ENCODE results near the gene DHX35.

Gene DHX35

DNA sequence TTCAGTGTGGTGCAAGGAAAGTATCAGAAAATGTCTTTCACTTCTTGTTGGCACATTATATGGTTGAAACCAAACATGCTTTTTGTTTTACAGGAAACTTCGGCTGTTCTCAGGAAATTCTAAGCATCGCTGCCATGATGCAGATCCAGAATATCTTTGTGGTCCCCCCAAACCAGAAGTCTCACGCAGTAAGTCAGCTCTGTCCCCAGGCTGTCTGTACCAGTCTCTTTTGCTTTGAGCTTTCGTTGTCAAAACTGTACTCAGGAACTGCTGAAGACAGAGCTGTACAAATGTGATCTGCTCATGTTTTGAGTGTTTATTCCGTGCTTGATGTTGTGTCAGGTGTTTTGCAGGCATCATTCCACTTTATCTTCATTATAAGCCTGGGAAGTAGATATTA is 59.6 kb downstream of the DHX35 start:
- Histone ChIP-seq H3K4me3 (ENCODE audit: low read length) (no peak overlapping the region), H3K9me3 (ENCODE audit: low read length) (peaks cover 7% of the 10 kb centered on the region), H3K36me3 (ENCODE audit: insufficient read depth, low read length) (peaks cover 76% of the 10 kb centered on the region), H3K4me1 (ENCODE audit: insufficient read depth, low read length) (no peaks in the 10 kb centered on the region), H2AFZ (ENCODE audit: low read depth, low read length) (no peak overlapping the region), H3K27me3 (ENCODE audit: insufficient read depth, low read length) (no peaks in the 10 kb centered on the region)

DNA sequence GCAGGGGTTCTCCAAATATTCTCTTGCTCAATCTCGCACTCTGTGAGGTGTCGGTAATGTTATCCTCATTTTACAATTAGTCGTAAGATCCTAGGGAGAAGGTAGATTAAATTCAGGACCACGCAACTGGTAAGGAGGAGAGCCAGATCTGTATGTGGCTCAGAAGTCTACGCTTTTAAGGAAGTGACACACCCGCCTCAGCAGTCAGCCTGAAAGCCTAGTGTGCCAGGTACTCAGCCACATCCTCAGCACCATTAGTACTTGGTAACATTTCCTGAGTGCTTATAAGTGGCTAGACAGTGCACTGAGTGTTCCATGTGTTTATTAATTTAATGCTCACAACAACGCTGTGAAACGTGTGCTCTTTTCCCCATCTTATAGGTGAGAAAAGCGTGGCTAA is 63.7 kb downstream of the DHX35 start:
- peaks cover 5% of the 10 kb centered on the region for H3K4me1 ChIP-seq (ENCODE audit: insufficient read depth, low read length)
- no peaks in the 10 kb centered on the region for H3K9me3 ChIP-seq (ENCODE audit: low read length)
- no peak overlapping the region for H2AFZ ChIP-seq (ENCODE audit: low read depth, low read length)
- H3K27me3 ChIP-seq (ENCODE audit: insufficient read depth, low read length): no peaks in the 10 kb centered on the region
- no peak overlapping the region for H3K4me3 ChIP-seq (ENCODE audit: low read length)
- peaks cover 63% of the 10 kb centered on the region for H3K36me3 ChIP-seq (ENCODE audit: insufficient read depth, low read length)

DNA sequence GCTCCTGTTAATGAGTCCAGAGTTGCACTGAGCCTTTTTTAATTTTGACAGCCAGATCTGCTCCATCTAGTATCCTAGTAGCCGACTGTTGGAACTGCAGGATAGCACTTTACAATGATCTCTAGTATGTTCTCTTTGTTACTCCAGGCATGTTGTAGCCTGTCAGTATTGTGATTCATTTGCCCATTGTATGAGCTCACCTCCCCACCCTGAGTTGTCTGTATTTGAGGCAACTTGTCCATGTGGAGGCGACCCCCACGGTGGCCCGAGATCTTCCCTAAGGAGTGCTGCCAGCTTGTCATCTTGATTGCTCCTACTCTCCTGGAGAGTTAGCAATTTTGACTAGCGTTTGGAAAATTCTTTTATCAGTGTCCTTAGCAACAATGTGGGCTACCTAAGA is 67.2 kb downstream of the DHX35 start:
- Histone ChIP-seq H3K36me3 (ENCODE audit: insufficient read depth, low read length) (peaks cover 46% of the 10 kb centered on the region), H3K27me3 (ENCODE audit: insufficient read depth, low read length) (no peaks in the 10 kb centered on the region), H3K4me1 (ENCODE audit: insufficient read depth, low read length) (peaks cover 5% of the 10 kb centered on the region), H3K9me3 (ENCODE audit: low read length) (no peaks in the 10 kb centered on the region), H3K4me3 (ENCODE audit: low read length) (no peak overlapping the region), H2AFZ (ENCODE audit: low read depth, low read length) (no peak overlapping the region)

DNA sequence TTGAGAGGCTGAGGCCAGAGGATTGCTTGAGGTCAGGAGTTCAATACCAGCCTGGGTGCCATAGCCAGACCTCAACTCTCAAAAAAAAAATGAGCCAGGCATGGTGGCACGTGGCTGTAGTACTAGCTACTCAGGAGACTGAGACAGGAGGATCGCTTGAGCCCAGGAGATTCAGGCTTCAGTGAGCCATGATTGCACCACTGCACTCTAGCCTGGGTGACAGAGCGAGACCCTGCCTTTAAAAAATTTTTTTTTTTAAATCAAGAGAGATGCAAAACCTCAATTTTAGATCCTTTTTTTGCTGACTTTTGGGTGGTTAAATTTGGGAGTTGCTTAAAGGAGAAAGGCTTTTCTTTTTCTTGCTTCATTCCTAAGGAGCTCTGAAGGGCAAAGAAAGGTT is 70.9 kb downstream of the DHX35 start:
- H3K27me3 ChIP-seq (ENCODE audit: insufficient read depth, low read length): no peaks in the 10 kb centered on the region
- H3K9me3 ChIP-seq (ENCODE audit: low read length): no peaks in the 10 kb centered on the region
- H3K36me3 ChIP-seq (ENCODE audit: insufficient read depth, low read length): peaks cover 44% of the 10 kb centered on the region
- no peak overlapping the region for H3K4me3 ChIP-seq (ENCODE audit: low read length)
- no peak overlapping the region for H2AFZ ChIP-seq (ENCODE audit: low read depth, low read length)
- peaks cover 5% of the 10 kb centered on the region for H3K4me1 ChIP-seq (ENCODE audit: insufficient read depth, low read length)

DNA sequence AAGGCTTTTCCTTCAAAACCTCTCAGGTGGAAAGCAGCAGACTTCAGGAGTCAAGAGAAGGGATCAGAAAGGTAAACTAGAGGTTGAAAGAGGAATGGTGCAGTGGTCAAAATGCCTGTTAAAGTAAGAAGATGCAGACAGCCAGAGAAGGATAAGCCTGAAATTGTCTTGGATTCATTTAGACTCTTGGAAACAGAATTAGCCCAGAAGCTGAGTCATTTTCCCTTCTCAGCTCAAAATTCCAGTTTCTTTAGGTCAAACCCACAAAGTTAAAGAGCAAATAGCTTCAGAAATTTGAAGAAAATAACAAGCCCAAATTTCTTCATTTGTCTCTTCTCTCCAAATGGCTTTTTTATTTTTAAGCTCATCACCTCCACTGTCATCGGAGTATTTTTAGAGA is 73.9 kb downstream of the DHX35 start:
- peaks cover 63% of the 10 kb centered on the region for H3K36me3 ChIP-seq (ENCODE audit: insufficient read depth, low read length)
- H3K9me3 ChIP-seq (ENCODE audit: low read length): no peaks in the 10 kb centered on the region
- no peak overlapping the region for H3K4me3 ChIP-seq (ENCODE audit: low read length)
- H2AFZ ChIP-seq (ENCODE audit: low read depth, low read length): no peak overlapping the region
- no peaks in the 10 kb centered on the region for H3K27me3 ChIP-seq (ENCODE audit: insufficient read depth, low read length)
- no peaks in the 10 kb centered on the region for H3K4me1 ChIP-seq (ENCODE audit: insufficient read depth, low read length)

DNA sequence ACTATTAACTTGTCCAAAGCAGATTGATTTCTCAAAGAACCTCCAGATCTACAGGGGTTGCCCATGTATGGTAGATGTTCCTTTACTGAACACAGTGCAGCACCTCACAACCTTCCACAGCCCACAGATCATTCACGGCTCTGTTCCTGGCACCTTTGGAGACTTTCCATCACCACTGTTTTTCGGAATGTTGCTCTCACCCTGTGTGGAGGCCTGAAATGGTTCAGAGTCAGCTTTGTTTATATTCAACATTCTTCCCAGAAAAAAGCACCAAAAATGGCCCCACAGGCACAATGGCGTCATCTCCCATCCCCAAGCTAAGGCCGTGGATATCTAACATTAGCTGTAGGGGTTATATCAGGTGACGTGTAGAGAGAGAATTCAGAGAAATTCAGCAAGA is 74.7 kb downstream of the DHX35 start:
- Histone ChIP-seq H3K27me3 (ENCODE audit: insufficient read depth, low read length) (no peaks in the 10 kb centered on the region), H3K36me3 (ENCODE audit: insufficient read depth, low read length) (peaks cover 65% of the 10 kb centered on the region), H3K9me3 (ENCODE audit: low read length) (no peaks in the 10 kb centered on the region), H3K4me1 (ENCODE audit: insufficient read depth, low read length) (no peaks in the 10 kb centered on the region), H2AFZ (ENCODE audit: low read depth, low read length) (no peak overlapping the region), H3K4me3 (ENCODE audit: low read length) (no peak overlapping the region)

DNA sequence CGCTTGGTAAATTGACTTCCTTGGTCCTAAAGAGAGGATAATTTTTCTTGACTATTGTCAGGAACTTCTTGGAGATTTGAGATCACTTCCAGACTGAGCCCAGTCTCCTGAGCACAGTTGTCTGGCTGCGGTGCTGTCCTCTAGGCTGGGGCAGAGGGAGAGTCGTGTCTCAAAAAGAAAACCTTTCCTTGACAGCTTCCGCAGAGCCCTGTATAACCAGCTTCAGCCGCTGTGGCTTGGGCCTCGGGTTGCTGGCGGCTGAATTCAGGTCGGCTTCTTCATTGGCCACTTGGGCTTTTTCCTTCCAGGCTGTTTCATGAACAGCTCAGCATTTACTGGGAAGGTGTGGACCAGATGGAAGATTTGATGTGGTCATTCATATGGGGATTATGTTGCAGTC is 75.9 kb downstream of the DHX35 start:
- Histone ChIP-seq H3K9me3 (ENCODE audit: low read length) (no peaks in the 10 kb centered on the region), H3K36me3 (ENCODE audit: insufficient read depth, low read length) (peaks cover 66% of the 10 kb centered on the region), H2AFZ (ENCODE audit: low read depth, low read length) (no peak overlapping the region), H3K4me1 (ENCODE audit: insufficient read depth, low read length) (no peaks in the 10 kb centered on the region), H3K27me3 (ENCODE audit: insufficient read depth, low read length) (no peaks in the 10 kb centered on the region), H3K4me3 (ENCODE audit: low read length) (no peak overlapping the region)

DNA sequence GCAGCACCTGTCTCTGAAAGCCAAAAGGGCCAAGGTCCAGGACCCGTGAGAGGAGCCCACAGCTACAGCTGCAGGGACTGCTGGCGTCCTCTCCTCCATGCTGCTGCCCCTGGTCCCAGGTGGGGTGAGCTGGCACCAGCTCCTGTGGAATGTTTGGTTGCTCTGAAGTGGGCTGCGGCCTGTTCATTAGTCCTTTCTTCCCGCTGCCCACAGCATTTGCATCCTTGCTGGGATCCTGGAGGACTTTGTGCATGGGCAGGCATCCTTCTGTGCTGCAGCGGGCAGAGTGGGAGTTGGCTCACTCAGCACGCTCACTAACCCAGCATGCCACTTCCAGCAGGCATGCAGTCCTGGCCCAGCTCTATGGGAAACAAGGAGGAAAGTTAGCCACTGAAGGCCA is 76.4 kb downstream of the DHX35 start:
- Histone ChIP-seq H3K4me3 (ENCODE audit: low read length) (no peak overlapping the region), H2AFZ (ENCODE audit: low read depth, low read length) (no peak overlapping the region), H3K9me3 (ENCODE audit: low read length) (no peaks in the 10 kb centered on the region), H3K4me1 (ENCODE audit: insufficient read depth, low read length) (no peaks in the 10 kb centered on the region), H3K27me3 (ENCODE audit: insufficient read depth, low read length) (no peaks in the 10 kb centered on the region), H3K36me3 (ENCODE audit: insufficient read depth, low read length) (peaks cover 69% of the 10 kb centered on the region)

DNA sequence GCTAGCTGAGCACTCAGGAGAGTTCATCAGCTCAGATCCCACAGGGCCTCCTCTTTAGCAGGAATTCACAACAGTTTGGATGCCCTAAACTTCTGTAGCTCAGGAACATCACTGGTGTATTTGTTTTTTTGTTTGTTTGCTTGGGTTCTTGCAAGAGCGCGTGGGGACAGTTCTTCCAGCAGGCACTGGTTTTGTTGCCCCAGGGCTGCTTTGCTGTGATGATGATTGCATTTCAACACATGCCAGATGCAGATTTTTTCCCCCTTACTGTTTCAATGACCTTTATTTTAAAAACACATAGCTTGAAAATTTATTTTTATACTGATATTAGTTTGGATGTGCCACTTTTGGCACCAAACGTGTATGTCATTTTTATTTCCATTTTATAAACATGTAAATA is 77.1 kb downstream of the DHX35 start:
- H3K27me3 ChIP-seq (ENCODE audit: insufficient read depth, low read length): no peaks in the 10 kb centered on the region
- no peak overlapping the region for H2AFZ ChIP-seq (ENCODE audit: low read depth, low read length)
- no peak overlapping the region for H3K4me3 ChIP-seq (ENCODE audit: low read length)
- H3K36me3 ChIP-seq (ENCODE audit: insufficient read depth, low read length): peaks cover 61% of the 10 kb centered on the region
- H3K4me1 ChIP-seq (ENCODE audit: insufficient read depth, low read length): no peaks in the 10 kb centered on the region
- no peaks in the 10 kb centered on the region for H3K9me3 ChIP-seq (ENCODE audit: low read length)

DNA sequence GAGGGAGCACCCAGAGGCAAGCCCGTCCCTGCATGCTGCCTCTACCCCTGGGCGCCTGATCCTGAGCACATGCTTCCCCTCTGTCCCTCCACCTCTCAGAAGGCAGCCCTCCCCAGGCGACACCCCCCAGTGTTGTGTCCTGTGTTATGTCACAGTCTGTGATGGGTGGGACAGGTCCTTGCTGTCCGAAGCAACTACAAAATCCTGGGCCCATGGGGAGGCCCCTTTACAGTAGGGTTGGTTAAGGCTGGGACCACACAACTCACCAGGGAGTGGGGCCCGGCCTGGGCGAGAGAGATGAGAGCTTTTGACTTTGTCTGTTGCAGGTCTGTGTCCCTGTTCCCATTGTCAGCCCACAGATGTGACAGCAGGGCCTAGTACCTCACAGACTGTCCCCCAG is 78.0 kb downstream of the DHX35 start:
- Histone ChIP-seq H3K9me3 (ENCODE audit: low read length) (no peaks in the 10 kb centered on the region), H2AFZ (ENCODE audit: low read depth, low read length) (no peak overlapping the region)

DNA sequence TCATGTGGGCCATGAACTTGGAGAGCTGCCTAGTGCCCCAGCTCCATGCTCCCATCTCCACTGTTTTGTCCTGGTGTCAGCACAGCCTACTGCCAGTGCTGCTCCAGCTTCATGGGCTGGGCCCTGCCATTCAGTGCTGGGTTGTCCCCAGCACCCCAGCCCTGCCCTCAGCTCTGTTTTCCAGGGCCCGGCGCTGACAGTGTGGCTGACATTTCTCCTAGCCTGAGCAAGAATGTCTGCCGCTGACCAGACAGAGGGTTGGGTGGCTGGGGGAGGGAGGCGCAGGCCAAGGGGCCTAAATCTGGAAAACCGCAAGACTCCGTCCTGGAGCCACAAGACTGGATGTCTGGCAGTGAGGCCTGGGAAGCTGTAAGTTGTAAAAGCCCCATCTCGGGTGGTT is 78.9 kb downstream of the DHX35 start:
- Histone ChIP-seq H3K36me3 (ENCODE audit: insufficient read depth, low read length) (peaks cover 49% of the 10 kb centered on the region), H3K27me3 (ENCODE audit: insufficient read depth, low read length) (no peaks in the 10 kb centered on the region), H2AFZ (ENCODE audit: low read depth, low read length) (no peak overlapping the region), H3K9me3 (ENCODE audit: low read length) (no peaks in the 10 kb centered on the region), H3K4me3 (ENCODE audit: low read length) (no peak overlapping the region), H3K4me1 (ENCODE audit: insufficient read depth, low read length) (no peaks in the 10 kb centered on the region)

More for the DNA sequence above, 78.0 kb downstream of the DHX35 start:
- Histone ChIP-seq H3K36me3 (ENCODE audit: insufficient read depth, low read length) (peaks cover 59% of the 10 kb centered on the region), H3K4me1 (ENCODE audit: insufficient read depth, low read length) (no peaks in the 10 kb centered on the region), H3K4me3 (ENCODE audit: low read length) (no peak overlapping the region), H3K27me3 (ENCODE audit: insufficient read depth, low read length) (no peaks in the 10 kb centered on the region)

DNA sequence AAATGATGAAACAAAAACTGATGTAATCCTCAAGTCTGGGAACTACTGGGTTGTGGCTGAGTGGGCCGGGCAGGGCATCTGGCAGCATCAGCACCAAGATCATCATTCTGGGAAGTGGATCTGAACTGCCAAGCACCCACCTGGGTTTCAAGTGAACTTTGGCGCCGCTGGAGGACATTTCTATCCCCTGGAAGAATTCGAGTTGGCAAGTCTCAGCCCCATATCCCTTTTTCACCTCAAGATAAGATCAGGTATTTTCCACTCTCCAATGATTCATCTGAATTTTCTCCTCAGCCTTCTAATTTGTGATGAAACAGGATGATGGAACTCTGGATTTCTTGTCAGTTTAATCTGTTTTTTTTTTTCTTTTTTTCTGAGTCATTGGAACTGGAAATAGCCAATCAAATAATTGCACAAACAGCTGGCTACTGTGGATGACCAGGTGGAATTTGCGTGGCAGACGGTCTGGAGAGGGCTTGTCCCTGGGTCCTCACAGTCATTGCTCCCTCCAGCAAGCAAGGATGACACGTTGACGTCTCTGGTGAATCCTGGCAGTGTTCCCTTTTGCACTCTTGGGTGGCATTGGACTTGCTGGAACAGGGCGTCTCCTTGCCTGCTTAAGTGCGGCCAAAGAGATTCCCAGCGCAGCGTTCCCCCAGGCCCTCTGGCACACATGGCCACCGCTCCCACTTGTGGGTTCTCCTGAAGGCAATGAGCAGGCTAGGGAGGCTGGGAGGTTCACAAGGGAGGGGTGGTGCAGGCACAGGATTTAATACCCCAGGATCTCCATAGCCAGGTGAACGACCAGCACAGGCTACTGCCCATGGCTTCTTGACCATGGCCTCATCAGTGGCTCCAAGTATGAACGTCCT is 80.4 kb downstream of the DHX35 start:
- H3K4me1 ChIP-seq (ENCODE audit: insufficient read depth, low read length): no peaks in the 10 kb centered on the region
- no peaks in the 10 kb centered on the region for H3K9me3 ChIP-seq (ENCODE audit: low read length)
- H3K4me3 ChIP-seq (ENCODE audit: low read length): no peak overlapping the region
- peaks cover 38% of the 10 kb centered on the region for H3K36me3 ChIP-seq (ENCODE audit: insufficient read depth, low read length)
- no peak overlapping the region for H2AFZ ChIP-seq (ENCODE audit: low read depth, low read length)
- H3K27me3 ChIP-seq (ENCODE audit: insufficient read depth, low read length): no peaks in the 10 kb centered on the region

DNA sequence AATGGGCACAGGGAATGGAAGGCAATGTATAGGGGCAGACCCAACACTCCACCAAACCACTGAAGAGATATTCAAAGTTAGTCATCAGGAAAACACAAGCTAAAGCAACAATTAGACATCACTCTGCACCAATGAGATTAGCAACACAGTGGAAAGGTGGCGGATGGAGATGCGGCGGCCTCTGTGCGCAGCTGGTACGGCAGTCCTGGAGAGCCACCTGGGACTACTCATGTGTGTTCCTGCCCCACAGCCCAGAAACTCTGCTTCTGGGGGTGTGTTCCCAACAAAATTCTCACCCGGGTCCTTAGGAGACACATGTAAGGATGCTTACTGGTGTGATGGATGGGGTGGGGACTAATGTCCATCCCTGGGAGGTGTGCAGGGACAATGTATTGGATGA is 82.4 kb downstream of the DHX35 start:
- Histone ChIP-seq H3K27me3 (ENCODE audit: insufficient read depth, low read length) (no peaks in the 10 kb centered on the region), H3K4me3 (ENCODE audit: low read length) (no peak overlapping the region), H3K36me3 (ENCODE audit: insufficient read depth, low read length) (peaks cover 22% of the 10 kb centered on the region), H2AFZ (ENCODE audit: low read depth, low read length) (no peak overlapping the region), H3K4me1 (ENCODE audit: insufficient read depth, low read length) (no peaks in the 10 kb centered on the region), H3K9me3 (ENCODE audit: low read length) (no peaks in the 10 kb centered on the region)

DNA sequence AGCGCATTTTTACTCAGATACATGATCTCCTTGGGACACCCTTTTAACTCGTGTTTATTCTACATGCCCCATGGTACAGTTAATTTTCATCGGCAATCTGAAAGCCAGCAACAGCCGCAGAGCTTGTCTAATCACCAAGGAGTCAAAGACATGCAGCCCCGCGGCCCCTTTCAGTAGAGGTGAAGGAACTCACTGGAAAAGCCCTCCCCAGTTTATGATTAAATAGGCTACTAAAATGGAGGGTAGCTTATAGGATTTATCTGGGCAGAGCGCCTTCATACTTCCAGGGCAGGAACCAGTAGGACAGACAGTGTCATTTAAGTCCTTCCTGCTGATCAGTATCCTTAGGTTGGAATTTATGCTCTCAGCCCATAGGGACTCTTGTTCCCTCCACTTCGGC is 83.5 kb downstream of the DHX35 start:
- Histone ChIP-seq H3K4me3 (ENCODE audit: low read length) (no peak overlapping the region), H3K9me3 (ENCODE audit: low read length) (no peaks in the 10 kb centered on the region), H3K4me1 (ENCODE audit: insufficient read depth, low read length) (peaks cover 2% of the 10 kb centered on the region), H3K27me3 (ENCODE audit: insufficient read depth, low read length) (no peaks in the 10 kb centered on the region), H2AFZ (ENCODE audit: low read depth, low read length) (no peak overlapping the region), H3K36me3 (ENCODE audit: insufficient read depth, low read length) (peaks cover 13% of the 10 kb centered on the region)
